Measurements from ENCODE around the gene CCDC148.
"Not testable (repeated sequence)": the region's sequence is repeated elsewhere in the genome, so short reads cannot be mapped to it uniquely, and the experiment has no call there.

CCDC148 gene

GRCh38 chr2:158393886-158394285 is 62.7 kb downstream of the CCDC148 start:
- Mint-ChIP-seq H3K27me3 (peaks cover 26 to 27% of the 10 kb centered on the region in 2 donors), H3K4me1 (ENCODE audit: low read depth in 2 of 2) (peaks cover 5 to 8% of the 10 kb centered on the region in 2 donors), H3K36me3 (ENCODE audit: insufficient read depth) (no peaks in the 10 kb centered on the region), H3K4me3 (no peak overlapping the region), H3K27ac (no peak overlapping the region), H3K9me3 (no peaks in the 10 kb centered on the region)
- DNase-seq (no peak), ATAC-seq (replicated peaks) (no peak)

DNA sequence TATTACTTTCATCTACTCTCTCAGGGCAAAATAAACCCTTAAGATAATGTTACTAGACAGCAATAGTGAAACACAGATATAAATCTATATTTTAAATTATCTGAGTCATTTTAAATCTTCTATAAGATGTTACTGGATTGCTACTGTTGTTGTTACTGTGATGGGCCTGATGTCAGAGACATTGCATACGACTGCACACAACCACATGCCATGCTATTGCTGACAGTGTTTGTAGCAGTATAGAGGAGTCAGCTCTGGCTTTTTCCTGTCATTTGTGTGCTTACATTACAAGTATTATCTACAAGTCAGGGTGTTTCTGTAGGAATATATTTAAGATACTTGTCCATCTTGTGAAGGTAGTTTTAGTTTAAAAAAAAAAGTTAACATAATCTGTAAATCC is 63.9 kb downstream of the CCDC148 start:
- DNase-seq = no peak
- Mint-ChIP-seq H3K27ac (no peak overlapping the region), H3K9me3 (no peaks in the 10 kb centered on the region), H3K4me1 (ENCODE audit: low read depth in 2 of 2) (peaks cover 5 to 8% of the 10 kb centered on the region in 2 donors), H3K36me3 (ENCODE audit: insufficient read depth) (no peaks in the 10 kb centered on the region), H3K27me3 (peaks cover 16 to 17% of the 10 kb centered on the region in 2 donors), H3K4me3 (no peak overlapping the region)
- no peak for ATAC-seq (replicated peaks)

DNA sequence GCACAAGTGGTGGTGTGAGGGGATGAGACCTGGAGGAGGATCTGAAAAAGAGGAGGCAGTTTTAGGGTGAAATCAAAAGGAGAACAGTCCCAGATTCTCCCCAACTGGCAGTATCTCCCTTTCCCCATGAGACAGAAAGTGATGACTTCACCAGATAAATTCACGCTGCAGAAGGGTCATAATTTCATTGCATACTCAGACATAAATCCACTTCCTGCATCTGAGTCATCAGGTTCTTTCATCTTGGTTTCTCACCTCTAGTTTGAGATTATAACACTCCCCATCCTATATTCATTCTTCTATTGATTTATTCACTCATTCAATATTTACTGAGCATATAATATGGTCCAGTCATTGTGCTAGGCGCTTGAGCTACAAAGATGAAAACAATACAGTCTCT is 64.7 kb downstream of the CCDC148 start:
- no peaks in the 10 kb centered on the region for H3K36me3 Mint-ChIP-seq (ENCODE audit: insufficient read depth)
- peaks cover 5 to 8% of the 10 kb centered on the region in 2 donors for H3K4me1 Mint-ChIP-seq (ENCODE audit: low read depth in 2 of 2)
- H3K27me3 Mint-ChIP-seq = peaks cover 8 to 14% of the 10 kb centered on the region in 2 donors
- ATAC-seq (replicated peaks) (peak; percentile 75), DNase-seq (peak in 1 of 3 experiments; percentile 1)
- peak overlapping the region in 1 of 2 donors; percentile 67 for H3K27ac Mint-ChIP-seq
- no peaks in the 10 kb centered on the region for H3K9me3 Mint-ChIP-seq
- no peak overlapping the region for H3K4me3 Mint-ChIP-seq

DNA sequence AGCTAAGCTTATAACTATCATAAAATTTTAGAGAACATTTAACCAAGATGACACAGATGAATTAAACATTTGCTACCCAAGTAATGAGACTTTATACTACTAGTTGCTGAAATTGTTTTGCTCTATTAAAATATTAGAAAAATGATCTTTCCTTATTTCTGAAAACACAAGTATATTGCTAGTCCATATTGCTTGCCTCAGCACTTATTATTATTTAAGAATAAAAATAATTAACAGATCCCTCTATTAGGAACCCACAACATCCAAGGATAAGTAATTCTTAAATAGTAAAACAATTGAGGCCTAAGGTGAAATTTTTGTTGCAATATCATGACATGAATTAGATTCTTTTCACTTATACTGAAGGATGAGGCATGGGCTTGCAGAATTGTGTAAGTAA is 65.2 kb downstream of the CCDC148 start:
- H3K36me3 Mint-ChIP-seq (ENCODE audit: insufficient read depth) = no peaks in the 10 kb centered on the region
- H3K27ac Mint-ChIP-seq = peak overlapping the region in 1 of 2 donors; percentile 67
- H3K27me3 Mint-ChIP-seq = peaks cover 3 to 9% of the 10 kb centered on the region in 2 donors
- H3K9me3 Mint-ChIP-seq = no peaks in the 10 kb centered on the region
- peaks cover 5 to 8% of the 10 kb centered on the region in 2 donors for H3K4me1 Mint-ChIP-seq (ENCODE audit: low read depth in 2 of 2)
- no peak for ATAC-seq (replicated peaks)
- DNase-seq = no peak
- H3K4me3 Mint-ChIP-seq = no peak overlapping the region

- DNase-seq (no peak), ATAC-seq (replicated peaks) (no peak)
- peaks cover 0 to 7% of the 10 kb centered on the region in 2 donors for H3K27me3 Mint-ChIP-seq
- no peak overlapping the region for H3K4me3 Mint-ChIP-seq
- H3K4me1 Mint-ChIP-seq (ENCODE audit: low read depth in 2 of 2) = peaks cover 5 to 8% of the 10 kb centered on the region in 2 donors
- H3K27ac Mint-ChIP-seq = no peak overlapping the region
- H3K36me3 Mint-ChIP-seq (ENCODE audit: insufficient read depth) = no peaks in the 10 kb centered on the region
- H3K9me3 Mint-ChIP-seq = no peaks in the 10 kb centered on the region
Measured at GRCh38 chr2:158388159-158388558, 68.4 kb downstream of the CCDC148 start.

DNA sequence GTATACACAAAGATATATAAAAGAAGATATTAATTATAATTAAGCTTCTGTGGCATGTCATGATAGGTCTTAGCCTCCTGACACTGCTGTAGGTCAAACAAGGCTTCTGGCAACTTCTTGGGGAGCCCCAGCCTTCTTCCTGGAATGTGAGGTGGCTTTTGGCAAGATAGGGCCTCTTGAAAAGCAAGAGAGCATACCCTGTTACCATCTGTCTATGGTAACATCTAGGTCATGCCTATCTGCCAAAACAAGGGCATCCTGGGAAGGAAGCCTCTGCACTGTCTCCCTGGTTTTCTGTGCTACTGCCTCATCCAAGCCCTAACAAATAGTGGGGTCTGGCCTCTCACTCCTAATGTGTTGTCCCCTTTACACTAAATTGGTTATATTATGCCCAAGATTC is 70.9 kb downstream of the CCDC148 start:
- no peak for DNase-seq
- no peak overlapping the region for H3K27ac Mint-ChIP-seq

DNA sequence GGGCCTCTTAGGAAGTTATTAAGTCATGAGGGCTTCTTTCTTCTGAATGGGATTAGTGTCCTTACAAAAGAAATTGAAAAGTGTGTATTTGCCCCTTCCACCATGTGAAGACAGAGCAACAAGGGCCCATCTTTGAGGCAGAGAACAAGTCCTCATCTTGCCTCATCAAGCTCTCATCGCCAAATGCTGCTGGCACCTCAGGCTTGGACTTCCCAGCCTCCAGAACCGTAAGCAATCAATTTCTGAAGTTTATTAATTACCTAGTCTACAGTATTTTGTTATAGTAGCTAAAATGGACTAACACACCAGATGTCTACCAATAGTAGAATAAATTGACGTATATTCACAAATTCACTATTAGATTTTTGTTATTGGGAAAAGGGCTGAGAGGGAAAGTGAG is 74.6 kb downstream of the CCDC148 start:
- H3K27ac Mint-ChIP-seq = no peak overlapping the region
- H3K4me3 Mint-ChIP-seq = no peak overlapping the region
- ATAC-seq (replicated peaks) = no peak
- no peaks in the 10 kb centered on the region for H3K4me1 Mint-ChIP-seq (ENCODE audit: low read depth in 2 of 2)
- no peak for DNase-seq
- no peaks in the 10 kb centered on the region for H3K9me3 Mint-ChIP-seq
- H3K36me3 Mint-ChIP-seq (ENCODE audit: insufficient read depth) = no peaks in the 10 kb centered on the region
- H3K27me3 Mint-ChIP-seq = peaks cover 12 to 15% of the 10 kb centered on the region in 2 donors

More for the DNA sequence above, 70.9 kb downstream of the CCDC148 start:
- no peaks in the 10 kb centered on the region for H3K36me3 Mint-ChIP-seq (ENCODE audit: insufficient read depth)
- H3K4me3 Mint-ChIP-seq = no peak overlapping the region
- peaks cover 12 to 13% of the 10 kb centered on the region in 2 donors for H3K27me3 Mint-ChIP-seq
- H3K4me1 Mint-ChIP-seq (ENCODE audit: low read depth in 2 of 2) = no peaks in the 10 kb centered on the region
- no peaks in the 10 kb centered on the region for H3K9me3 Mint-ChIP-seq
- no peak for ATAC-seq (replicated peaks)

DNA sequence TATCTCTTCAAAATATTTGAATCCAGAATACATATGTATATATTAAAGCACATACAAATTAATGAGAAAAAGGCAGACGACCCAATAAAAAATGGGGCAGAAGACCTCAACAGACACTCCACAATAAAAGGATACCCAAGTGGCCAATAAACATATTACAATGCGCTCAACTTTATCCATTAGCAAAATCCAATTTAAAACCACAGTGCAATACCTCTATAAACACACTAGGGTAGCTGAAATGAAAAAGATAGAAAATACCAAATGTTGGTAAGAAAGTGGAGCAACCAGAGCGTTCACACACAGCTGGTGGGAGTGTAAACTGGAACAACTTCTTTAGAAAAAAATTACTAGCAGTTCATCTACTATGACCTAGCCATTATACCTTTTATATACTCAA is 75.3 kb downstream of the CCDC148 start:
- Mint-ChIP-seq H3K27ac (no peak overlapping the region), H3K9me3 (no peaks in the 10 kb centered on the region), H3K4me3 (no peak overlapping the region), H3K27me3 (peaks cover 12 to 23% of the 10 kb centered on the region in 2 donors), H3K36me3 (ENCODE audit: insufficient read depth) (no peaks in the 10 kb centered on the region), H3K4me1 (ENCODE audit: low read depth in 2 of 2) (no peaks in the 10 kb centered on the region)
- no peak for DNase-seq
- no peak for ATAC-seq (replicated peaks)

DNA sequence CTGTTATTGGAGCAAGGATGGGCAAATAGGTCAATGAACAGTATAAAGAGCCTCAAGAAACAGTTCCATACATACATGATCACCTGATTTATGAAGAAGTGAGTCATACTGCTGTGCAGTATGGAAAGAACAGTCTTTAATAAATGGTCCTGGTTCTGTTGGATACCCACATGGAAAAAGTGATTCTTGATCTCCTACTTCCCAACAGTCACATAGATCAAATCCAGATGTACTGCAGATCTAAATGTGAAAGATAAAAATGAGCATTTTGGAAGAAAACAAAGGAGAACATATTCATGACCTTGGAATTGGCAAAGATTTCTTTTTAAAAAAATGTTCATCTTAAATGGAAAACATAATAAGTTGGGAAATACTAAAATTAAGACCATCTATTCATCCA is 75.8 kb downstream of the CCDC148 start:
- Mint-ChIP-seq H3K9me3 (no peaks in the 10 kb centered on the region), H3K4me3 (no peak overlapping the region), H3K27ac (no peak overlapping the region), H3K4me1 (ENCODE audit: low read depth in 2 of 2) (no peaks in the 10 kb centered on the region), H3K36me3 (ENCODE audit: insufficient read depth) (no peaks in the 10 kb centered on the region), H3K27me3 (peaks cover 12 to 24% of the 10 kb centered on the region in 2 donors)
- no peak for DNase-seq
- no peak for ATAC-seq (replicated peaks)

GRCh38 chr2:158378926-158379325 is 77.6 kb downstream of the CCDC148 start:
- H3K4me1 Mint-ChIP-seq (ENCODE audit: low read depth in 2 of 2) = no peaks in the 10 kb centered on the region
- DNase-seq = no peak
- no peaks in the 10 kb centered on the region for H3K9me3 Mint-ChIP-seq
- H3K4me3 Mint-ChIP-seq = no peak overlapping the region
- no peak overlapping the region for H3K27ac Mint-ChIP-seq
- peaks cover 12 to 24% of the 10 kb centered on the region in 2 donors for H3K27me3 Mint-ChIP-seq
- H3K36me3 Mint-ChIP-seq (ENCODE audit: insufficient read depth) = no peaks in the 10 kb centered on the region
- ATAC-seq (replicated peaks) = no peak

- no peak overlapping the region for H3K27ac Mint-ChIP-seq
- DNase-seq = no peak
Measured at GRCh38 chr2:158366342-158366741, 90.2 kb downstream of the CCDC148 start.

DNA sequence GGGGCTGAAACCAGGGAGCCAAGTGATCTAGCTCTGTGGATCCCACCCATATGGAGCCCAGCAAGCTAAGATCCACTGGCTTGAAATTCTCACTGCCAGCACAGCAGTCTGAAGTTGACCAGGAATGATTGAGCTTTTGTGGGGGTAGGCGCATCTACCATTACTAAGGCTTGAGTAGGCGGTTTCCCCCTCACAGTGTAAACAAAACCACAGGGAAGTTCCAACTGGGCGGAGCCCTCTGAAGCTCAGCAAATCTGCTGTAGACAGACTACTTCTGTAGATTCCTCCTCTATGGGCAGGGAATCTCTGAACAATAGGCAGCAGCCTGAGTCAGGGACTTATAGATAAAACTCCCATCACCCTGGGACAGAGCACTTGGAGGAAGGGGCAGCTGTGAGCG is 96.7 kb downstream of the CCDC148 start:
- Mint-ChIP-seq H3K9me3 (peaks cover 2 to 14% of the 10 kb centered on the region in 2 donors), H3K4me3 (no peak overlapping the region), H3K4me1 (ENCODE audit: low read depth in 2 of 2) (no peaks in the 10 kb centered on the region), H3K36me3 (ENCODE audit: insufficient read depth) (no peaks in the 10 kb centered on the region), H3K27me3 (peaks cover 12 to 14% of the 10 kb centered on the region in 2 donors), H3K27ac (no peak overlapping the region)
- no peak for ATAC-seq (replicated peaks)
- no peak for DNase-seq

More at GRCh38 chr2:158366342-158366741, 90.2 kb downstream of the CCDC148 start:
- no peak overlapping the region for H3K4me3 Mint-ChIP-seq
- H3K27me3 Mint-ChIP-seq = no peaks in the 10 kb centered on the region
- ATAC-seq (replicated peaks) = no peak
- H3K36me3 Mint-ChIP-seq (ENCODE audit: insufficient read depth) = no peaks in the 10 kb centered on the region
- H3K9me3 Mint-ChIP-seq = peaks cover 2 to 14% of the 10 kb centered on the region in 2 donors
- no peaks in the 10 kb centered on the region for H3K4me1 Mint-ChIP-seq (ENCODE audit: low read depth in 2 of 2)

- H3K4me3 Mint-ChIP-seq = no peak overlapping the region
Measured at GRCh38 chr2:158357699-158358098, 98.9 kb downstream of the CCDC148 start.

GRCh38 chr2:158357122-158357521 is 99.4 kb downstream of the CCDC148 start:
- Mint-ChIP-seq H3K27ac (no peak overlapping the region), H3K4me1 (ENCODE audit: low read depth in 2 of 2) (no peaks in the 10 kb centered on the region), H3K36me3 (ENCODE audit: insufficient read depth) (no peaks in the 10 kb centered on the region), H3K4me3 (no peak overlapping the region), H3K9me3 (no peaks in the 10 kb centered on the region), H3K27me3 (peaks cover 12 to 14% of the 10 kb centered on the region in 2 donors)
- no peak for DNase-seq
- ATAC-seq (replicated peaks) = no peak

More at GRCh38 chr2:158357699-158358098, 98.9 kb downstream of the CCDC148 start:
- Mint-ChIP-seq H3K9me3 (peaks cover 2 to 6% of the 10 kb centered on the region in 2 donors), H3K27me3 (peaks cover 12 to 14% of the 10 kb centered on the region in 2 donors), H3K36me3 (ENCODE audit: insufficient read depth) (no peaks in the 10 kb centered on the region), H3K27ac (no peak overlapping the region), H3K4me1 (ENCODE audit: low read depth in 2 of 2) (no peaks in the 10 kb centered on the region)
- DNase-seq (no peak), ATAC-seq (replicated peaks) (no peak)

GRCh38 chr2:158351466-158351816 is 105.1 kb downstream of the CCDC148 start:
- H3K36me3 Mint-ChIP-seq (ENCODE audit: insufficient read depth); H3K27ac Mint-ChIP-seq; H3K4me3 Mint-ChIP-seq; H3K4me1 Mint-ChIP-seq (ENCODE audit: low read depth in 2 of 2); ATAC-seq (replicated peaks); DNase-seq; H3K27me3 Mint-ChIP-seq; H3K9me3 Mint-ChIP-seq: not testable (repeated sequence)

Measured in effector memory CD8-positive, alpha-beta T cell (primary cell).